H1 (cell line): ENCODE measurements around the gene CAMKK1. TPM values are rescaled to one million over a fixed set of nuclear protein-coding genes. Genes with fewer than 3 reads are reported as not detected.

Experiments used
- CTCF ChIA-PET: fragments of 300-600 bp; sonication (Branson Sonifier 250); formaldehyde crosslinking; loops from one replicate; lab custom pipeline; 2021; ENCODE audit not compliant: partially characterized antibody; lab: Charles Lee
- POLR2A ChIA-PET: fragments of 300-600 bp; sonication (Branson Sonifier 250); formaldehyde crosslinking; loops from one replicate; lab custom pipeline; 2021; ENCODE audit warnings: inconsistent platforms; ENCODE audit not compliant: partially characterized antibody; lab: Charles Lee
- DNase-seq, 2 experiments: peaks; one replicate each; pipeline versions ENCODE4 v3.0.0 to v3.0.0-alpha.2; 2010 to 2022; ENCODE audit warnings: low spot score in 2 of 2, low read depth in 1 of 2, mixed read lengths in 1 of 2
- FAIRE-seq: peaks from 2 replicates; lab custom pipeline; 2011; peaks lifted over from hg19 to GRCh38; lab: Jason Lieb, UNC
- H2AFZ ChIP-seq: 2 replicates; pipeline ENCODE4 v1.8.1; 2012; ENCODE audit warnings: low read length, inconsistent platforms
- H2AK5ac ChIP-seq: 2 replicates; pipeline ENCODE4 v1.6.1; 2013; ENCODE audit warnings: low read depth, low read length
- H2BK120ac ChIP-seq: replicated peaks from 2 replicates; pipeline ENCODE3; 2013; ENCODE audit warnings: low read depth, low read length, inconsistent platforms
- H2BK12ac ChIP-seq: 2 replicates; pipeline ENCODE4 v1.6.1; 2013; ENCODE audit warnings: low read depth, low read length
- H2BK15ac ChIP-seq: 2 replicates; pipeline ENCODE4 v1.6.1; 2013; ENCODE audit warnings: low read length
- H2BK20ac ChIP-seq: 2 replicates; pipeline ENCODE4 v1.6.1; 2013; ENCODE audit warnings: low read length
- H2BK5ac ChIP-seq: 2 replicates; pipeline ENCODE4 v1.6.1; 2013; ENCODE audit warnings: low read depth, low read length
- H3K14ac ChIP-seq: 2 replicates; pipeline ENCODE4 v1.6.1; 2013; ENCODE audit warnings: inconsistent platforms; ENCODE audit not compliant: insufficient read length
- H3K18ac ChIP-seq: 2 replicates; pipeline ENCODE4 v1.6.1; 2013; ENCODE audit warnings: low read length; ENCODE audit errors: extremely low read depth
- H3K23ac ChIP-seq: 2 replicates; pipeline ENCODE4 v1.6.1; 2013; ENCODE audit warnings: inconsistent platforms; ENCODE audit not compliant: insufficient read length
- H3K23me2 ChIP-seq: 2 replicates; pipeline ENCODE4 v1.6.1; 2013; ENCODE audit warnings: low read depth, low read length
- H3K27ac ChIP-seq: 2 replicates; pipeline ENCODE4 v1.6.1; 2011; ENCODE audit warnings: low read depth, low read length, inconsistent platforms
- H3K27me3 ChIP-seq, 4 experiments: replicated peaks in 1 of 4; 1 replicate in 1 of 4; 2 replicates in 3 of 4; pipeline versions ENCODE4 v1.6.1 to v1.8.1; 2011 to 2013; ENCODE audit warnings: low read length in 3 of 4, mild to moderate bottlenecking in 3 of 4, inconsistent platforms in 2 of 4, mixed read lengths in 2 of 4, moderate library complexity in 1 of 4; ENCODE audit not compliant: control insufficient read depth in 3 of 4, insufficient read depth in 3 of 4; ENCODE audit errors: extremely low read depth in 1 of 4
- H3K36me3 ChIP-seq, 4 experiments: 2 replicates each; pipeline versions ENCODE4 v1.6.1 to v1.8.1; 2011 to 2013; ENCODE audit warnings: mild to moderate bottlenecking in 4 of 4, low read length in 3 of 4, moderate library complexity in 2 of 4, control low read depth in 1 of 4, inconsistent platforms in 1 of 4; ENCODE audit not compliant: insufficient read depth in 4 of 4, control insufficient read depth in 2 of 4
- H3K4ac ChIP-seq: replicated peaks from 2 replicates; pipeline ENCODE3; 2013; ENCODE audit warnings: low read length, low read depth, mixed read lengths, inconsistent platforms; ENCODE audit not compliant: insufficient read length
- H3K4me1 ChIP-seq, 4 experiments: replicated peaks in 1 of 4; 1 replicate in 1 of 4; 2 replicates in 3 of 4; pipeline versions ENCODE4 v1.6.1 to v1.8.1; 2011 to 2013; ENCODE audit warnings: low read length in 3 of 4, inconsistent platforms in 2 of 4, mixed read lengths in 1 of 4; ENCODE audit not compliant: insufficient read depth in 4 of 4, control insufficient read depth in 3 of 4
- H3K4me2 ChIP-seq, 2 experiments: 2 replicates each; pipeline versions ENCODE4 v1.6.1 to v1.8.1; 2011 to 2013; ENCODE audit warnings: low read depth in 2 of 2, low read length in 2 of 2, control low read depth in 1 of 2, inconsistent platforms in 1 of 2, mild to moderate bottlenecking in 1 of 2; ENCODE audit not compliant: insufficient read depth in 1 of 2
- H3K4me3 ChIP-seq, 4 experiments: fragments of 200-600, 300-600 bp in 1 of 4; sonication (generic), shearing (Covaris generic), sonication (Bioruptor Twin) in 1 of 4; 2 replicates each; pipeline versions ENCODE4 v1.5.1 to v1.8.1; 2011 to 2016; ENCODE audit warnings: low read length in 4 of 4, low read depth in 3 of 4, control low read depth in 2 of 4, inconsistent platforms in 2 of 4, mild to moderate bottlenecking in 2 of 4, mixed read lengths in 1 of 4, moderate library complexity in 1 of 4; ENCODE audit not compliant: insufficient read depth in 2 of 4; ENCODE audit errors: extremely low read depth in 1 of 4
- H3K56ac ChIP-seq: replicated peaks from 2 replicates; pipeline ENCODE3; 2013; ENCODE audit warnings: low read depth, mild to moderate bottlenecking, mixed read lengths, low read length, inconsistent platforms; ENCODE audit not compliant: insufficient read length
- H3K79me1 ChIP-seq: 2 replicates; pipeline ENCODE4 v1.6.1; 2013; ENCODE audit warnings: low read depth, low read length, control low read depth
- H3K79me2 ChIP-seq, 2 experiments: 2 replicates each; pipeline versions ENCODE4 v1.6.1 to v1.8.1; 2012 to 2013; ENCODE audit warnings: low read length in 2 of 2, mild to moderate bottlenecking in 2 of 2, inconsistent platforms in 1 of 2; ENCODE audit not compliant: insufficient read depth in 2 of 2, control insufficient read depth in 1 of 2
- H3K9ac ChIP-seq, 4 experiments: replicated peaks in 1 of 4; 1 replicate in 1 of 4; 2 replicates in 3 of 4; pipeline versions ENCODE4 v1.6.1 to v1.8.1; 2011 to 2013; ENCODE audit warnings: low read depth in 3 of 4, low read length in 3 of 4, control low read depth in 2 of 4, mild to moderate bottlenecking in 2 of 4, moderate library complexity in 2 of 4, inconsistent platforms in 1 of 4; ENCODE audit errors: extremely low read depth in 1 of 4
- H3K9me3 ChIP-seq, 2 experiments: 2 replicates each; pipeline versions ENCODE4 v1.6.1 to v1.8.1; 2012 to 2013; ENCODE audit warnings: mild to moderate bottlenecking in 2 of 2, moderate library complexity in 2 of 2, control low read depth in 1 of 2, inconsistent platforms in 1 of 2, low read depth in 1 of 2, low read length in 1 of 2, mixed read lengths in 1 of 2; ENCODE audit not compliant: insufficient read depth in 2 of 2
- H4K20me1 ChIP-seq, 2 experiments: replicated peaks in 1 of 2; 2 replicates each; pipeline versions ENCODE3 to v1.8.1; 2011 to 2013; ENCODE audit warnings: inconsistent platforms in 2 of 2, low read length in 2 of 2, mild to moderate bottlenecking in 1 of 2; ENCODE audit not compliant: insufficient read depth in 2 of 2, control insufficient read depth in 1 of 2
- H4K5ac ChIP-seq: 2 replicates; pipeline ENCODE4 v1.6.1; 2013; ENCODE audit warnings: low read length, low read depth, mixed read lengths, inconsistent platforms; ENCODE audit not compliant: insufficient read length
- H4K8ac ChIP-seq: 2 replicates; pipeline ENCODE4 v1.8.0; 2013; ENCODE audit warnings: mild to moderate bottlenecking, moderate library complexity, low read length, inconsistent platforms; ENCODE audit not compliant: insufficient read depth; ENCODE audit errors: extremely low read depth
- H4K91ac ChIP-seq: replicated peaks from 2 replicates; pipeline ENCODE3; 2013; ENCODE audit warnings: low read length, mixed read lengths, inconsistent platforms; ENCODE audit not compliant: insufficient read length
- BCL11A ChIP-seq, 2 experiments: IDR thresholded peaks; one replicate each; pipeline ENCODE4 v1.6.1; 2011; ENCODE audit warnings: low read depth in 2 of 2, low read length in 2 of 2, mild to moderate bottlenecking in 2 of 2
- CEBPB ChIP-seq: IDR thresholded peaks from 2 replicates; pipeline ENCODE4 v1.6.1; 2012; ENCODE audit warnings: low read depth, low read length
- GTF2F1 ChIP-seq: IDR thresholded peaks from 2 replicates; pipeline ENCODE4 v1.6.1; 2012; ENCODE audit warnings: low read depth, low read length, improper control_type of control experiment, borderline replicate concordance
- RXRA ChIP-seq: IDR thresholded peaks from 2 replicates; pipeline ENCODE4 v1.6.1; 2011; ENCODE audit warnings: low read depth, mild to moderate bottlenecking, low read length, moderate library complexity; ENCODE audit not compliant: insufficient read depth
- SAP30 ChIP-seq: fragments of 300-600 bp; sonication (generic); IDR thresholded peaks from 2 replicates; pipeline ENCODE4 v1.7.1; 2012; ENCODE audit warnings: low read length, moderate library complexity, mild to moderate bottlenecking, inconsistent platforms; ENCODE audit not compliant: insufficient read depth, insufficient replicate concordance
- SP1 ChIP-seq: IDR thresholded peaks from 2 replicates; pipeline ENCODE4 v1.6.1; 2011; ENCODE audit warnings: low read depth, low read length
- TAF7 ChIP-seq: optimal IDR thresholded peaks from 2 replicates; pipeline ENCODE3; 2011; ENCODE audit warnings: low read depth, mild to moderate bottlenecking, inconsistent platforms, low read length, moderate library complexity, borderline replicate concordance
- WGBS, 2 experiments: shearing (Covaris generic) in 1 of 2; methylation state at CpG; one replicate each; pipeline versions ENCODE4 v1.1.6 to v1.1.7; 2013 to 2015; ENCODE audit warnings: low lambda C conversion rate in 2 of 2, mixed read lengths in 2 of 2, inconsistent platforms in 1 of 2, low coverage in 1 of 2, missing lambda C conversion rate in 1 of 2; ENCODE audit not compliant: insufficient replicate concordance in 2 of 2, insufficient coverage in 1 of 2, insufficient read length in 1 of 2; ENCODE audit errors: extremely low coverage in 1 of 2, missing lambda C conversion rate in 1 of 2; 5-methylcytosine and 5-hydroxymethylcytosine counted together
- polyA plus RNA-seq, 7 experiments: library from polyadenylated mRNA; depleted of rRNA in 3 of 7; stranded (reverse) in 5 of 7; unstranded in 2 of 7; fragments of >200 nt in 5 of 7; fragments of 200-250 nt in 2 of 7; gene quantifications; 1 replicate in 5 of 7; 2 replicates in 1 of 7; 4 replicates in 1 of 7; pipeline versions ENCODE4 v1.2.1 to v1.2.3, GENCODE V29; 2011 to 2013; ENCODE audit warnings: missing spikeins in 2 of 7, mixed read lengths in 2 of 7
- total RNA-seq: library from RNA; stranded (reverse); fragmentation: NEBNext Ultra II Directional; extraction: Animal tissue kit (Norgen Biotek cat#: 25700); gene quantifications from 2 replicates; pipeline ENCODE4 v1.2.1, GENCODE V29; 2021
- TF ChIP-seq, protein P1 (sequence below): IDR thresholded peaks from 2 replicates; pipeline ENCODE4 v1.6.1; 2011; ENCODE audit warnings: low read depth, mild to moderate bottlenecking, low read length; ENCODE audit not compliant: insufficient read depth

The CAMKK1 gene
- total and polyA plus RNA-seq, 2 of the 8 experiments (the other 6 are each of a cell fraction or from before 2014, with no cell fraction given) = 7.1 to 7.6 TPM

DNA sequence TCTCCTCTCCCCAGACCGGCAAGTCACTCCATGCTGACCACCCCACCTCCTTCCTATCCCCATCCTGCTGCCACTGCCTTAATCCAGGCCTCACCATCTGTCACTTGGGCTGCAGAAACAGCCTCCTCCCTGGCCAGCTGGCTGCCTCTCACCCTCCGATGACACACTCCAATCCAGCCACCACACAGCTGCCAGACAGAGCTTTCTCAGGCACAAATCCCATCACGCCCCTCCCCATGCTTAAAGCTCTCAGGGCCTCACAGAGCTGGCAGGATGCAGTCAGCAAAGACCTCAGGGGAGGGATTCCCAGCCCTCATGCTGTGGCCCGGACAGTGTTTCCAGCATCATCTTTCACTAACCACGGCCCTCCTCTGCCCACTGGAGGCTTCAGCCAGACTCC is 13.7 kb downstream of the CAMKK1 start:
- Histone ChIP-seq H4K91ac (no peak overlapping the region), H4K20me1 (peaks cover 0 to 3% of the 10 kb centered on the region in 2 experiments), H2BK20ac (no peak overlapping the region), H3K23me2 (no peaks in the 10 kb centered on the region), H3K9me3 (no peaks in the 10 kb centered on the region)
- TF ChIP-seq GTF2F1 (no peak), TAF7 (no peak), BCL11A (IDR thresholded peaks at IDR 0.05; ENCODE audit: low read depth in 2 of 2, low read length in 2 of 2) (no peak), SAP30 (no peak), RXRA (no peak), SP1 (no peak), CEBPB (no peak)
- TF ChIP-seq, protein P1, sequence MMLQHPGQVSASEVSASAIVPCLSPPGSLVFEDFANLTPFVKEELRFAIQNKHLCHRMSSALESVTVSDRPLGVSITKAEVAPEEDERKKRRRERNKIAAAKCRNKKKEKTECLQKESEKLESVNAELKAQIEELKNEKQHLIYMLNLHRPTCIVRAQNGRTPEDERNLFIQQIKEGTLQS = no peak
- TF ChIP-seq, all 59 proteins: peak for 0
- no peak overlapping the region; the same call in 1 of the 2 replicates for H2BK5ac ChIP-seq
- no peak overlapping the region for H3K23ac ChIP-seq
- no peak overlapping the region for H2AFZ ChIP-seq
- no peaks in the 10 kb centered on the region for H3K4me1 ChIP-seq
- CTCF ChIA-PET = interaction anchor here (1.2 to 3.7 kb wide), 4 partner anchors 15 to 120 kb away, joined by 3 to 25 read pairs (median 12); partner anchors contain the start of gene NCBP3
- no peaks in the 10 kb centered on the region; the same call in 1 of the 2 replicates for H3K79me1 ChIP-seq
- H2BK15ac ChIP-seq = no peak overlapping the region
- no peak overlapping the region for H3K14ac ChIP-seq
- no peak overlapping the region for H3K4ac ChIP-seq
- H3K79me2 ChIP-seq = no peaks in the 10 kb centered on the region
- H2BK120ac ChIP-seq = no peak overlapping the region
- peaks cover 0 to 9% (median 4%) of the 10 kb centered on the region in 4 experiments; a peak in 5 of 8 replicates for H3K36me3 ChIP-seq
- H3K27me3 ChIP-seq = no peaks in the 10 kb centered on the region
- H3K56ac ChIP-seq = no peak overlapping the region
- H2AK5ac ChIP-seq = no peak overlapping the region
- WGBS, 2 experiments = 96% methylated on average over 5 of the region's 5 CpGs; no CpG with 5 or more reads in 1 of the 2 experiments
- no peak overlapping the region for H4K8ac ChIP-seq
- no peak overlapping the region for H4K5ac ChIP-seq
- no peak overlapping the region for H3K9ac ChIP-seq
- no peak overlapping the region for H3K18ac ChIP-seq
- H3K4me3 ChIP-seq = no peak overlapping the region
- DNase-seq (no peak), FAIRE-seq (no peak)
- H3K27ac ChIP-seq = no peak overlapping the region
- H2BK12ac ChIP-seq = no peak overlapping the region
- no peak overlapping the region for H3K4me2 ChIP-seq
- POLR2A ChIA-PET = interaction anchor here (0.7 to 1.8 kb wide), 2 partner anchors 25 to 34 kb away, joined by 3 to 4 read pairs; no protein-coding TSS in a partner anchor
